Epithelial cell of esophagus (primary cell): Measurements from ENCODE around the gene ACSF2.

ENCODE experiments used
- DNase-seq: peaks from one replicate; pipeline ENCODE4 v3.0.0; 2010; ENCODE audit warnings: low read depth
- H3K4me3 ChIP-seq: 2 replicates; pipeline ENCODE4 v1.5.1; 2011; ENCODE audit warnings: mild to moderate bottlenecking, low read length, control low read depth
- TF ChIP-seq, protein P1 (sequence below): IDR thresholded peaks from 2 replicates; pipeline ENCODE4 v1.5.1; 2011; ENCODE audit warnings: low read depth, mild to moderate bottlenecking, low read length, control low read depth, inconsistent platforms; ENCODE audit not compliant: insufficient read depth; ENCODE audit errors: missing control alignments

Gene ACSF2

DNA sequence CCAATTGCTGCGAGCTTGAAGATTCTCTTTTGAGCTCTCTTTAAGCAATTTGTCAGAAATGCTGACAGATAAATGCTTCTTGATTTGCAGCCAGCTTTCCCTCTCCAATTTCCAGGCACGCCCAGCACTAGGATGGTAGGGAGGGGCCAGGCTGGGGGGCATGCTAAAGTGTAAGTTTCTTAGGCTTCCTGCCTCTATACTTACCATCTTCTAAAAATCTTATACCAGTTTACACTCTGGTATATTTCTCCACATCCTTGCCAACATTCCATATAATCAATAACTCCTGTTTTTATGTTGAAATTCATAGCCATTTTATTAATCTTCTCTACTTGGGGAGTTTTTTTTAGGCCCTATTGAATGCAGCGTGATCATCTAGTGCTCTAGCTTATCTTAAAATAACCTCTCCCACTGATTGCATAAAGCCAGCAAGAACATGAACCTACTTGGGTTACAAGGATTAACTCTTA, 17.5 kb downstream of the ACSF2 start:
- no peak for DNase-seq
- TF ChIP-seq, protein P1, sequence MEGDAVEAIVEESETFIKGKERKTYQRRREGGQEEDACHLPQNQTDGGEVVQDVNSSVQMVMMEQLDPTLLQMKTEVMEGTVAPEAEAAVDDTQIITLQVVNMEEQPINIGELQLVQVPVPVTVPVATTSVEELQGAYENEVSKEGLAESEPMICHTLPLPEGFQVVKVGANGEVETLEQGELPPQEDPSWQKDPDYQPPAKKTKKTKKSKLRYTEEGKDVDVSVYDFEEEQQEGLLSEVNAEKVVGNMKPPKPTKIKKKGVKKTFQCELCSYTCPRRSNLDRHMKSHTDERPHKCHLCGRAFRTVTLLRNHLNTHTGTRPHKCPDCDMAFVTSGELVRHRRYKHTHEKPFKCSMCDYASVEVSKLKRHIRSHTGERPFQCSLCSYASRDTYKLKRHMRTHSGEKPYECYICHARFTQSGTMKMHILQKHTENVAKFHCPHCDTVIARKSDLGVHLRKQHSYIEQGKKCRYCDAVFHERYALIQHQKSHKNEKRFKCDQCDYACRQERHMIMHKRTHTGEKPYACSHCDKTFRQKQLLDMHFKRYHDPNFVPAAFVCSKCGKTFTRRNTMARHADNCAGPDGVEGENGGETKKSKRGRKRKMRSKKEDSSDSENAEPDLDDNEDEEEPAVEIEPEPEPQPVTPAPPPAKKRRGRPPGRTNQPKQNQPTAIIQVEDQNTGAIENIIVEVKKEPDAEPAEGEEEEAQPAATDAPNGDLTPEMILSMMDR: no peak
- H3K4me3 ChIP-seq: no peak overlapping the region

GRCh38 chr17:50444841-50445715, 19.1 kb downstream of the ACSF2 start:
- no peak for DNase-seq

GRCh38 chr17:50445730-50446325, 19.8 kb downstream of the ACSF2 start:
- DNase-seq: no peak
- H3K4me3 ChIP-seq: no peak overlapping the region
- TF ChIP-seq, protein P1: no peak

More at GRCh38 chr17:50444841-50445715, 19.1 kb downstream of the ACSF2 start:
- TF ChIP-seq, protein P1: no peak
- H3K4me3 ChIP-seq: no peak overlapping the region

- no peak overlapping the region for H3K4me3 ChIP-seq
- TF ChIP-seq, protein P1: no peak
- no peak for DNase-seq
Observed at GRCh38 chr17:50447870-50448595, 22.0 kb downstream of the ACSF2 start.

DNA sequence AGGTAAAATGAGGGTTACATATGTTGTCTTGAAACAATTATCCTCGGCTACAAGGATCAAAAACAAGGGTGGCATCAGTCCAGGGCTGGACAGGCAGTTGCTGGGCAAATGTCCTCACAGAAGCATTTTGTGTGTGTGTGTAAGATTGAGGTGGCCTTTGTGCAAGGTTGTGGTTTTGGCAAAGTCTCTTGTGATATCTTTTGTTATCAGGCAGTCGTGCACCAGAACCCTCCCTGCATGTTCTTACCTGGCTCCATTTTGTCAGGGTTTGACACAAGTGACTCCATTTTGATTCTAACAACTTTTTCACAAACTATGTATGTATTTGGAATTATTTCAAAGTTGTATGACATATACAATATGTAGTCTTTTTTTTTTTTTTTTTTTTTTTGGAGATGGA, 22.6 kb downstream of the ACSF2 start:
- no peak overlapping the region for H3K4me3 ChIP-seq
- TF ChIP-seq, protein P1: no peak
- no peak for DNase-seq

DNA sequence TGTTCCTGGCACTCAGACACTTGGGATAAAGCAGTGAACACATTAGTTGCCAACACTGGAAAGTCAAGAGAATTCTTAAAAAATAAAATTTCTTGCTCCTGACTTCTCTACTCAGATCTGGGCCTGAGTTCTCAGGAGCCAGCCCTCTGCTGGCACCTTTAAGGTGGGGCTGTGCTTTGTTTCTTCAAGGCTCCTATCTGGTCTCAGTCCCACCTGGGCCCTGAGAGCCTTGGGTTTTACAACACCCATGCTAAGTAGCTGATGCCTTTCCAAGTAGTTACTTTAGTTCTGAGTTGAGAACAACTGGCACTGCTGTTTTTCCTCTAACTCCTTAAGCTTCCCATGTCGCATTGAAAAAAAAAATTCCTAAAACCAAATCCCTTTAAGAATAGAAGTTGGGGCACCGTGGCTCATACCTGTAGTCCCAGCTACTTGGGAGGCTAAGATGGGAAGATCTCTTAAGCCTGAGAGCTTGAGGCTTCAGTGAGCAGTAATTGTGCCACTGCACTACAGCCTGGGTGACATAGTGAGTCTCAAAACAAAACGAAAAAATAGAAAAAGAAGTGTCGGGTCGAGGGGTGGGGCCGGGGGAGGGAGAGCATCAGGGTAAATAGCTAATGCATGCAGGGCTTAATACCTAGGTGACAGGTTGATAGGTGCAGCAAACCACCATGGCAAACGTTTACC, 26.1 kb downstream of the ACSF2 start:
- TF ChIP-seq, protein P1: no peak
- H3K4me3 ChIP-seq: no peak overlapping the region
- no peak for DNase-seq
